GM12891 (cell line): Measurements from ENCODE around the gene ARMC5.

Experiments used
- PAX5 ChIP-seq: IDR thresholded peaks from 2 replicates; pipeline ENCODE4 v1.6.1; 2011; ENCODE audit warnings: low read length, moderate library complexity, mild to moderate bottlenecking; ENCODE audit not compliant: insufficient read depth, severe bottlenecking
- POLR2A ChIP-seq: IDR thresholded peaks from 2 replicates; pipeline ENCODE4 v1.6.1; 2011; ENCODE audit warnings: low read depth, low read length, control low read depth
- POLR2AphosphoS5 ChIP-seq: IDR thresholded peaks from 2 replicates; pipeline ENCODE4 v1.6.1; 2011; ENCODE audit warnings: low read depth, low read length, control low read depth
- POU2F2 ChIP-seq: IDR thresholded peaks from 2 replicates; pipeline ENCODE4 v1.6.1; 2011; ENCODE audit warnings: low read depth, mild to moderate bottlenecking, control low read depth, low read length, moderate library complexity
- SPI1 ChIP-seq: IDR thresholded peaks from 2 replicates; pipeline ENCODE4 v1.6.1; 2011; ENCODE audit warnings: low read depth, low read length, control low read depth
- TAF1 ChIP-seq: IDR thresholded peaks from 2 replicates; pipeline ENCODE4 v1.6.1; 2011; ENCODE audit warnings: low read depth, low read length, control low read depth

DNA sequence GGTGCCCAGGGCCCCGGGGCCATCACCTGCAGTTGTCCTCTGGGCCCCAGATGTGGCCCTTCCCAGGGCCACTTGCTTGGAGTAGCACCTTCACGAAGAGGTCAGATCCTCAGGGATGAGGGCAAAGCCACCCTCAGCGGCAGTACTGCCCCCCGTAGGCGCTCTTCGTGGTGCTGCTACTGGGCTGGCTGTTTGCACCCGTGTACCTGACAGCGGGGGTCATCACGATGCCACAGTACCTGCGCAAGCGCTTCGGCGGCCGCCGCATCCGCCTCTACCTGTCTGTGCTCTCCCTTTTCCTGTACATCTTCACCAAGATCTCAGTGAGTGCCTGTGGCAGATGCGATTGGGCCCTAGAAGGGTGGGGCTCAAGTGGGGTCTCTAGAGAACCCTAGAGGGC, 26.3 kb downstream of the ARMC5 start:
- TF ChIP-seq POLR2AphosphoS5: no peak
- no peak for TF ChIP-seq TAF1
- TF ChIP-seq POLR2A: no peak
- no peak for TF ChIP-seq POU2F2
- TF ChIP-seq PAX5: no peak
- TF ChIP-seq SPI1: no peak
